SH-SY5Y (cell line): ENCODE measurements around the gene CCDC81.

ENCODE experiments used
- GATA2 ChIP-seq: IDR thresholded peaks from 2 replicates; pipeline ENCODE4 v1.6.1; 2011; ENCODE audit warnings: mild to moderate bottlenecking, low read depth, low read length
- GATA3 ChIP-seq: IDR thresholded peaks from 2 replicates; pipeline ENCODE4 v1.6.1; 2011; ENCODE audit warnings: low read depth, mild to moderate bottlenecking, low read length, moderate library complexity

- TF ChIP-seq GATA2 (no peak), GATA3 (no peak)
Measured at GRCh38 chr11:86360775-86361395, 13.8 kb upstream of the CCDC81 start.
